ENCODE results near the gene EOMES.

- TF ChIP-seq CTCF (IDR thresholded peaks at IDR 0.05) (no peak), POLR2A (IDR thresholded peaks at IDR 0.05) (no peak), POLR2AphosphoS5 (IDR thresholded peaks at IDR 0.05) (no peak)
Observed at GRCh38 chr3:27724459-27725197, 2.5 kb upstream of the EOMES start.

Measured in breast epithelium (tissue), 3 donors.